Left lung (tissue), 10 donors: ENCODE data around the gene AGL. TPM values are rescaled to one million over a fixed set of nuclear protein-coding genes. Genes with fewer than 3 reads are reported as not detected.
"Not testable (repeated sequence)": the region's sequence is repeated elsewhere in the genome, so short reads cannot be mapped to it uniquely, and the experiment has no call there.

Experiments
- ATAC-seq: fragments of 200-7000 bp; cut with Tn5 transposase; one replicate; pipeline ENCODE4 v1.9.1; 2020; ENCODE audit warnings: moderate library complexity
- DNase-seq, 4 donors: peaks; one replicate each; pipeline ENCODE4 v3.0.0-alpha.2; 2013 to 2020
- H3K27ac ChIP-seq, 2 donors: fragments of 200-600 bp; sonication (generic) in 1 of 2; one replicate each; pipeline versions ENCODE4 v1.5.0 to v1.8.0; 2020 to 2021
- H3K27me3 ChIP-seq, 2 donors: fragments of 200-600 bp; sonication (generic) in 1 of 2; one replicate each; pipeline versions ENCODE4 v1.5.0 to v1.8.0; 2020 to 2021
- H3K36me3 ChIP-seq, 2 donors: fragments of 200-600 bp; sonication (generic) in 1 of 2; one replicate each; pipeline versions ENCODE4 v1.5.0 to v1.8.0; 2020 to 2021
- H3K4me1 ChIP-seq, 2 donors: fragments of 200-600 bp; one replicate each; pipeline ENCODE4 v1.8.0; 2021
- H3K4me3 ChIP-seq, 2 donors: fragments of 200-600 bp; sonication (generic) in 1 of 2; one replicate each; pipeline versions ENCODE4 v1.5.0 to v1.8.0; 2020 to 2021; ENCODE audit warnings: mild to moderate bottlenecking in 1 of 2
- H3K9me3 ChIP-seq, 2 donors: fragments of 200-600 bp; sonication (generic) in 1 of 2; one replicate each; pipeline versions ENCODE4 v1.5.0 to v1.8.0; 2020 to 2021
- intact Hi-C, 2 donors: fragments of 100-400 bp; cut with DNase I; formaldehyde crosslinking; loops; one replicate each; pipeline versions ENCODE4 v1.11.2 to v1.14.2; 2022
- polyA plus RNA-seq, 6 donors: library from polyadenylated mRNA; unstranded; fragments of 120-200 nt; gene quantifications; one replicate each; pipeline ENCODE4 v1.2.1, GENCODE V29; 2013; ENCODE audit not compliant: insufficient read length in 6 of 6
- total RNA-seq, 2 donors: library from RNA; stranded (reverse); fragmentation: NEBNext Ultra II Directional; extraction: Animal tissue kit (Norgen Biotek cat#: 25700); gene quantifications; one replicate each; pipeline ENCODE4 v1.2.1, GENCODE V29; 2021
- TF ChIP-seq, protein P1 (sequence below), 2 donors: fragments of 200-600 bp; sonication (generic) in 1 of 2; IDR thresholded peaks; one replicate each; pipeline versions ENCODE4 v1.5.0 to v1.8.0; 2021; ENCODE audit warnings: antibody characterized with exemption in 2 of 2
- donor health status: DM: no; HTN: yes; CAD: no.
- donor health status: DM: no; HTN: no; CAD: no.

The AGL gene
- total and polyA plus RNA-seq, 8 donors, result 16.9 to 38.4 (median 22.0) TPM

DNA sequence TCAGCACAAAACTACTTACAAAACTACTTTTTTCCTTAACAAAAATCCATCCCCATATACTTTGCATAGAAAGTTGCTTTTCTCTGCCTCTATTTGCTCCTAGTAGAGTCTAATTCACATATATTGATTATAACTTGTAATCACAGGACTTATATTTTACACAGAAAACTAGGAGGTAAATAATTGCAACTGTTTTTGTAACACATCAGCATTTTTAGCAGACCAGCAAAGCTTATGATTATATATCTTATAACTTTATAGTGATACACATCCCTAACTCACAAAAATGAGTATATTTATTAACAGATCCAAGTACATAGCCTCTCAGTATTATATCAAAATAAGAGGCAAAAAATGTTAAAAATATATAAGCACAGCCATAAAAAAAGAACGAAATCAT is 102.4 kb downstream of the AGL start:
- ATAC-seq (no peak), DNase-seq (no peak)
- no peaks in the 10 kb centered on the region for H3K4me1 ChIP-seq
- H3K36me3 ChIP-seq, result no peaks in the 10 kb centered on the region
- H3K27me3 ChIP-seq, result no peaks in the 10 kb centered on the region
- TF ChIP-seq, protein P1, sequence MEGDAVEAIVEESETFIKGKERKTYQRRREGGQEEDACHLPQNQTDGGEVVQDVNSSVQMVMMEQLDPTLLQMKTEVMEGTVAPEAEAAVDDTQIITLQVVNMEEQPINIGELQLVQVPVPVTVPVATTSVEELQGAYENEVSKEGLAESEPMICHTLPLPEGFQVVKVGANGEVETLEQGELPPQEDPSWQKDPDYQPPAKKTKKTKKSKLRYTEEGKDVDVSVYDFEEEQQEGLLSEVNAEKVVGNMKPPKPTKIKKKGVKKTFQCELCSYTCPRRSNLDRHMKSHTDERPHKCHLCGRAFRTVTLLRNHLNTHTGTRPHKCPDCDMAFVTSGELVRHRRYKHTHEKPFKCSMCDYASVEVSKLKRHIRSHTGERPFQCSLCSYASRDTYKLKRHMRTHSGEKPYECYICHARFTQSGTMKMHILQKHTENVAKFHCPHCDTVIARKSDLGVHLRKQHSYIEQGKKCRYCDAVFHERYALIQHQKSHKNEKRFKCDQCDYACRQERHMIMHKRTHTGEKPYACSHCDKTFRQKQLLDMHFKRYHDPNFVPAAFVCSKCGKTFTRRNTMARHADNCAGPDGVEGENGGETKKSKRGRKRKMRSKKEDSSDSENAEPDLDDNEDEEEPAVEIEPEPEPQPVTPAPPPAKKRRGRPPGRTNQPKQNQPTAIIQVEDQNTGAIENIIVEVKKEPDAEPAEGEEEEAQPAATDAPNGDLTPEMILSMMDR (IDR thresholded peaks at IDR 0.05), result no peak
- no peak overlapping the region for H3K27ac ChIP-seq
- no peaks in the 10 kb centered on the region for H3K9me3 ChIP-seq
- intact Hi-C loops, result no loop called here
- no peak overlapping the region for H3K4me3 ChIP-seq

DNA sequence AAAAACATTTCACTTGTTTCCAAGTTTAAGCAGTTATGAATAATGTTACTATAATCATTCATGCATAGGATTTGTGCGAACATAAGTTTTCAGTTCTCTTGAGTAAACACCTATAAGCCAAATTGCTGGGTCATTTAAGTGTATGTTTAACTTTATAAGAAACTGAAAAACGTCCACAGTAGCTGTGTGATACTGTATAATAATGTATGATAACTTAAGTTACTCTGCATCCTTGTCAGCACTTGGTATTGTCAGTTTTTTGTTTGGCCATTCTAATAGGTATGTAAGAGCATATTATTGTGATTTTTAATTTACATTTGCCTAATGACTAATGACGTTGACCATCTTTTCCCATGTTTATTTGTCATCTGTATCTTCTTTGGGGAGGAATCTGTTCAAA is 105.2 kb downstream of the AGL start:
- Histone ChIP-seq H3K27me3 (no peaks in the 10 kb centered on the region), H3K36me3 (no peaks in the 10 kb centered on the region), H3K4me3 (no peak overlapping the region), H3K4me1 (no peaks in the 10 kb centered on the region), H3K9me3 (no peaks in the 10 kb centered on the region), H3K27ac (no peak overlapping the region)
- DNase-seq (no peak), ATAC-seq (no peak)
- TF ChIP-seq, protein P1 (IDR thresholded peaks at IDR 0.05), result no peak
- intact Hi-C loops, result no loop called here

DNA sequence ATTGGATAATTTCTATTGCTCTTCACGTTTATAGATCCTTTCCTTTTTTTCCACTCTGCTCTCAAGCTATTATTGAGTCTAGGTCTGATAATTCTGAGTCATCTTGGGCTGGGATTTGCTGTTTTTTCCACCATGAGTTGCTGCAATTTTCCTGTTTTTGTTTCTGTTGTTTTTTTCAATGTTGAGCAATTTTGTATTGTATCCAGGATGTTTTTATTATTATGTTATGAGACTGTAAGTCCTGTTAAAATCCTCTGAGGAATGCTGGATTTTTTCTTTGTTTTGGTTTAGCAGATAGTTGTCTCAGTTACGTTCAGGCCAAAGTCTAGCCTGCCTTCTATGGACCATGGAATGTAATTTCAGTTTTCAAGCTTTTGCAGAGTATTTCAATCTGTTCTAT is 106.6 kb downstream of the AGL start:
- DNase-seq (no peak), ATAC-seq (no peak)
- intact Hi-C loops, result no loop called here

DNA sequence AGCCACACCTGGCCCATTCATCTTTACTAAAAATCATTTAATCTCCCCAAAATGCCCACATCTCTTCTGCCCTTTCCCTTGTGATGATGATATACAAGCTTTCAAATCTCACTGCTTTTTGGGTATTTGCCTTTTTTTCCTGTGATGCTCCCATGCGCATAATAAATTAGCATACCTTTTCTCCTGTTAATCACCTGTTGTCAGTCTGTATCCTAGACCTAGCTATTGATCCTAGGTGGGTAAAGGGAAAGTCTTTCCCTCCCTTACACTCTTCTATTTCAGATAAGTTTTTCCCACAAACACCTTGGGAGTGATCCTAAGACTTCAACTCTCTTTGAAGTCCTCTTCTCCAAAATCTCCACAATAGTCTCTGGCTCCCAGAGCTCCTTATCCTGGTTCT is 107.7 kb downstream of the AGL start:
- TF ChIP-seq, protein P1 (IDR thresholded peaks at IDR 0.05), result no peak
- Histone ChIP-seq H3K36me3 (no peaks in the 10 kb centered on the region), H3K4me3 (no peak overlapping the region), H3K4me1 (no peaks in the 10 kb centered on the region), H3K27ac (no peak overlapping the region), H3K27me3 (no peaks in the 10 kb centered on the region), H3K9me3 (no peaks in the 10 kb centered on the region)
- intact Hi-C loops, result no loop called here
- no peak for ATAC-seq
- no peak for DNase-seq

More for the DNA sequence above, 106.6 kb downstream of the AGL start:
- Histone ChIP-seq H3K27ac (no peak overlapping the region), H3K4me1 (no peaks in the 10 kb centered on the region), H3K9me3 (no peaks in the 10 kb centered on the region), H3K36me3 (no peaks in the 10 kb centered on the region), H3K27me3 (no peaks in the 10 kb centered on the region), H3K4me3 (no peak overlapping the region)
- TF ChIP-seq, protein P1 (IDR thresholded peaks at IDR 0.05), result no peak

DNA sequence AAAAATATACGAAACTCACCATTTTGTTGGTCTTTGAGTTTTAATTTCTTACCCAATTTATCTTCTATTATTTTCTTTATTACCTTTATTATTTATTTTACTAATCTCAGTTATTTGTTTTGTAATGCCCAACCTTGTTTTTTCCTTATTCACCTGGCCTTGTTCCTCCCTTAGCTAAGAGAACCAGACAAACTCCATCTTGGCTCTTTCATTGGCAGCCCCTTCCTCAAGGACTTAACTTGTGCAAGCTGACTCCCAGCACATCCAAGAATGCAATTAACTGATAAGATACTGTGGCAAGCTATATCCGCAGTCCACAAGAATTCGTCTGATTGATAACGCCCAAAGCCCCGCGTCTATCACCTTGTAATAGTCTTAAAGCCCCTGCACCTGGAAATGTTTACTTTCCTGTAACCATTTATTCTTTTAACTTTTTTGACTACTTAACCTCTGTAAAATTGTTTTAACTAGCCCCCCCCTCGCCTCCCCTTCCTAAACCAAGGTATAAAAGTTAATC is 109.1 kb downstream of the AGL start:
- ATAC-seq, H3K36me3 ChIP-seq, H3K27me3 ChIP-seq, H3K4me1 ChIP-seq, H3K9me3 ChIP-seq, H3K4me3 ChIP-seq, H3K27ac ChIP-seq, intact Hi-C loops, DNase-seq: not testable (repeated sequence)

DNA sequence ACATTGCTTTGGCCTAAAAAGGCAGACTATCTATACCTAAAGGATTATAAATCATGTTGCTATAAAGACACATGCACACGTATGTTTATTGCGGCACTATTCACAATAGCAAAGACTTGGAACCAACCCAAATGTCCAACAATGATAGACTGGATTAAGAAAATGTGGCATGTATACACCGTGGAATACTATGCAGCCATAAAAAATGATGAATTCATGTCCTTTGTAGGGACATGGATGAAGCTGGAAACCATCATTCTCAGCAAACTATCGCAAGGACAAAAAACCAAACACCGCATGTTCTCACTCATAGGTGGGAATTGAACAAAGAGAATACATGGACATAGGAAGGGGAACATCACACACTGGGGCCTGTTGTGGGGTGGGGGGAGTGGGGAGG is 110.1 kb downstream of the AGL start:
- H3K9me3 ChIP-seq, H3K4me1 ChIP-seq, ATAC-seq, H3K4me3 ChIP-seq, DNase-seq, intact Hi-C loops, H3K27me3 ChIP-seq, H3K36me3 ChIP-seq, H3K27ac ChIP-seq: not testable (repeated sequence)
